HG02943 (cell line): Measurements from ENCODE around the gene CEP164.
"Not testable (repeated sequence)": the region's sequence is repeated elsewhere in the genome, so short reads cannot be mapped to it uniquely, and the experiment has no call there.

Source experiments
- ATAC-seq: cut with Tn5 transposase; IDR thresholded peaks from one replicate; pipeline ENCODE4 v1.9.1; 2021; ENCODE audit warnings: mild to moderate bottlenecking, low read depth, moderate library complexity; ENCODE audit not compliant: unreplicated experiment

The CEP164 gene

DNA sequence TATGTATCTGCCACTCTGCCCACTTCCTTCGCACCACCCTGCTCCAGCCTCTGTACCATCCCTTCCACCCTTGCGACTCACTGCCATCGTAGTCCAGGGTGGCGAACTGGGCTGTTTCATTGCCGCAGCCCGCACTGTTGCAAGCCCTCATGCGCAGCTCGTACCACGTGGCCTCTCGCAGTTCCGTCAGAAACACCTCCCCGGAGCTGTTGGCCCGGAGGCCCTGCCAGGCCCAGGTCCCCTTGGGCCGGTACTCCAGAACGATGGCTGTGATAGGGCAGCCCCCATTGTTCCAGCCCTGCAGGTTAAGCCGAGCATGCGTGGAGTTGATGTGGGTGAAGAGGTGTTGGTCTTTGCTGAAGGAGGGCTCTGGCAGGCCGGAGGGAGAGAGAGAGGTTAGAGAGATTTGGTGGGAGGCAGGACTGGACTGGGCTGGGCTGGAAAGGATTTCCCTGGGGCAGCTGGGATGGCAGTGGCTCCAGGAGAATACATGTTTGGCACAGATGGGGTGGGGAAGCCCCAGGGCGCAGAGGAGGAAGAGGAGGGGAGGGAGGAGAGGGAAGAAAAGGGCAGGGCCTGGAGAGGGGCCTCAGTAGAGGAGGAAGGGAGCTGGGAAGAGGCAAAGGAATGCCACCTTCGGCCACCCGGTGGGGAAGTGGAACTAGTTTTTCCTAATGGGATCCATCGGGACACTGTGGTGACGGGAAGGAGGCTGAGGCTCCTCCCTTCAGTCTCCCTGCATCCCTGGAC is 109.6 kb downstream of the CEP164 start:
- ATAC-seq: no peak

DNA sequence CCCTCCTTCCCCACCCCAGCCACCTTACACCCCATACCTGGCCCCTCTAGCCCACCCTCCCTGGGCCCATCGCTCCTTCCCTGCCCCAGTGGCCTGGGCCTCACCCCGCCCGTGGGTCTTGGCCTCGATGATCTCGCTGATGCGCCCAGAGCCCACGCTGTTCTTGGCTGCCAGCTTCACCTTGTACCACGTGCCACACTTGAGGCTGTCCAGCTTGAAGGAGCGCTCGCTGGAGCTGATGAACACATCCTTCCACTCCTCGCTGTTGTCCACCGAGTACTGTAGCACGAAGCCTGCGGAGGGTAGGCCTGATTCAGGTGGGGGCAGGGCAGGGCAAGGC is 110.1 kb downstream of the CEP164 start:
- ATAC-seq: no peak

DNA sequence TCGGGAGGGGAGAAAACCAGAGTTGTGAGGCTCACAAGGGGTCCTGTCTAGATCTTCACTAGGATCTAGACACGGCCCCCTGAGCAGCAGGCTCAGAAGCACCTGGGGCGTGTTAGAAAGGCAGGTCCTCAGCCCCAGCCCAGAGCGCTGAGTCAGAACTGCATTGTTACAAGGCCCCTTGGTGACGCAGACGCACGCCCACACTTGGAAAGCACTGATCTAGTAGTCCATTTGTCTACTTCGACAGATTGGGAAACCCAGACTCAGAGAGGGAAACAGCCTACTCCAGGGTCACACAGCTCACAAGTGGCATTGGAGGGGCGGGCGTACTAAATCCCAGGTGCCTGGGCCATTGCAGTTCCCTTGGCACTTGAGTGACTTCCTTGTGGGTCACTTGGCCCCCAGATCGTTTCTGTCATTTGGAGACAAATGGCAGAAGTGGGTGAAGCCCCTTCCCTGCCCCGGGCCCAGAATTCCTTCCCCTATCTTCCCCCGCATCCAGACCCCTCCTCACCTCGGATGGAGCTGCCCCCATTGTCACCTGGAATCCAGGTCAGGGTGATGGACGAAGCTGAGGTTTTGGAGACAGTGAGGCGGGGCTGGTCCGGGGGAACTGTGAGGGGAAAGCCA is 110.8 kb downstream of the CEP164 start:
- ATAC-seq: no peak

DNA sequence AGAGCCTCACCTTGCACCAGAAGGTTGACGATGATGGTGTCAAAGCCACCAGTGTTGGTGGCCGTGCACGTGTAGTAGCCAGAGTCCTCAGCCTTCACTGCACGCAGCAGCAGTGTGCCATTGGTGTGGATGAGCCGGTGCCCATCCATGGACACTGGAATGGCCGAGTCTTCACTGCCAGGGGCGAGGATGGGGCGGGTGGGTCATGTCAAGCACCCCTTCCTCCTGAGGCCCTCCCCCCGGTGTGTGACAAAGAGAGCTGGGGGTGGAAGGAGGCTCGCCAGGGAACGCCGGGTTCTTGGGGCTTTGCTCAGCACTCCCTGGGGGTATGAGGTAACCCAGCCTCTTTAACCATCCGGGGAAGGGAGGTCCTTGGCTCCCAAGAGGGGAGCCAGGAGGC is 111.6 kb downstream of the CEP164 start:
- ATAC-seq: no peak

DNA sequence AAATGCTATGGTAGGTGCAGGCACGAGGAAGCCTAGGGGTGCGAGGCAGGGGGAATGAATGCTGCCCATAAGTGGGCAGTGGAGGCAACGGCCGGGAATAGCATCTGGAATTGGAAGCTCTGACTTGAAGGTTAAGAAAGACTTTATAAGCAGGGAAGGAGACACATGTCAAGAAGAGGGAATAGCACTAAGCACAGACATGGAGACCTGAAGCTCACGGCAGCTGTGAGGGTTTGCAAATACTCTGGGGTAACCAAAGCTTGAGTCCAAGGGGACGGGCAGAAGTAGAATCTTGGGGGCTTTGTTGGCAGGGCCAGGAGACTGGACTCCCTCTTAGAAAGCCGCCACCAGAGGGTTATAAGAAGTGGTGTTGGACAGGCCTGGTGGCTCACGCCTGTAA is 112.6 kb downstream of the CEP164 start:
- no peak for ATAC-seq

DNA sequence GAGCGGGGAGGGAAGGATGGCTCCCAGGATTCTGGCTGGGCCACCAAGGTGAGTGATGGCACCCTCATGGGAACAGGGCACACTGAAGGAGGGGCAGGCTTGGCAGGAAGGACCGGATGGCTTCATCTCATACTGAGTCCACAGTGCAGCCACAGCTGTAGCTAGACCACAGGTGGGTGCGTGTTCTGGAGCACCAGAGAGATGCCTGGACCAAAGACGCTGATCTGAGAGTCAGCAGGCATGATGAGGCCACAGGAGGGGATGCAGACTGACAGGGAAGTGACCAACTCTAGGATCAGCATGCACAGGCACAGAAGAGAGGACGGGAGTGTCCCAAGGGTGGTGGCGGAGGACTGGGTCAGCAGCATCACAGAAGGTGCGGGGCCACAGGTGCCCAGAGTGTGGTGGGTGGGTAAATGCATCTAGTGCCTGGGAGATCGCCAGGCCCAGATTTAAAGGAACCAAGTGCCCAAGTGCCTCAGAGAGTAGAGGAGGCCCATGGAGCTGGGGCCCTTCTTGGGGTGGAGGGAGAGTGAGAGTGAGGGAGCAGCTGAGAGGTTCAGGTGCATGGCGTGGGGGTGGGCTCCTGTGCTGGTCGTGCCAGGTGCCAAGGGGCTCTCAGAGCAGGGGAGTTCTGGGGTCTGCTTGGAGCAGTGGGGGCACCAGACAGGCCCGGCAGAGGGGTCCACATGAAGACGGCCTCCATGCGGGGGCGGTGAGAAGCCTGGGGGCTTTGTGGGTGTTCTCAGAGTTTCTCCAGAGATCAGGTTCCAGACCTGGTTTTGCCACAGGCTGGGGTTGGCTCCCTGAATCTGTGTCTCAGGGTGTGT is 113.7 kb downstream of the CEP164 start:
- ATAC-seq: no peak

DNA sequence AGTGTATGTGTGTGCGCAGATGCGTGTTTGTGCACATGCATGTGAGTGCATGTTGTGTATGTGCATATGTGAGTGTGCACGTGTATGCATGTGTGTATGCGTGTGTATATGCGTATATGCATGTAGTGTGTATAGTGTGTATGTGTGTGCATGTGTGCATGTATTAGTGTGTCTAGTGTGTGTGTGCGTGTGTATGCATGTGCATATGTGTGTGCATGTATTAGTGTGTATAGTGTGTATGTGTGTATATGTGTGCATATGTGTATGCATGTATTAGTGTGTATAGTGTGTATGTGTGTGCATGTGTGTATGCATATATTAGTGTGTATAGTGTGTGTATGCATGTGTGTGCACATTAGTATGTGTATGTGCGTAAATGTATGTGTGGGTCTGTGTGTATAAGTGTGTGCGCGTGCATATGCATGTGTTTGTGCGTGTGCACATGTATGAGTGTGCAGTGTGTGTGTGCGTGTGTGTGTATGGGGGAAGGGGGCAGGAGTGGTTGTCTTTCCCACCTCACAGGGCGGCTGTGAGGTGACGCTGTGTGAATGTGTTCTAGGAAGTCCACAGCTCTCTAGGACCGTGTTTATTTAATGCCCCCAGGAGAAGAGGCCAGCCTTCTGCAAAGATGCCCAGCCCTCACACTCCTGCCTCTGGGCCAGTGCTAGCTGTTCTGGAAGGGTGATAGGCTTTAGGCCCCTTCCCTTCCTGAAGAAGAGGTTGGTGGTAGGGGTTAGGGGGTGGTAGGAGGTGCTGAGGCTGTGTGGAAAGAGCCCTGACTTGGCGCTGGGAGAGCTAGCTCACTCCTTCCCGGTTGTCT is 114.6 kb downstream of the CEP164 start:
- no peak for ATAC-seq

DNA sequence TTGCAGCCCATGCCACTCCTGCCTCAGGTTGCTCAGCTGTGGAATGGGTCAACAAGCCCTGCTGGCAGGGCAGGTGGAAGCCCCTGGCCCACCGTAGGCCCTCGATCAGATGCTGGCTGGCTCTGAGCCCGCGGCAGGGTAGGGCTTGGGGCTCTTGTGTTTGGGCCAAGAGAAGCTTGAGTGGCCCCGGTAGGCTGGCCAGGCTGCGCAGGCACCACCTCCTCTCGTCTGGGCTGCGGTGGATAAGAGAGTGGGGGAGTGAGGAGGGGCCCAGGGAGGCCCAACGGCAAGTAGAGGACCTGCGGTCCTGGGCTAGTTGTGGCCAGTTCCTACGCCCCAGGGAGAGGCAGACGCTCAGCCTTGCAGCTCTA is 115.2 kb downstream of the CEP164 start:
- no peak for ATAC-seq

DNA sequence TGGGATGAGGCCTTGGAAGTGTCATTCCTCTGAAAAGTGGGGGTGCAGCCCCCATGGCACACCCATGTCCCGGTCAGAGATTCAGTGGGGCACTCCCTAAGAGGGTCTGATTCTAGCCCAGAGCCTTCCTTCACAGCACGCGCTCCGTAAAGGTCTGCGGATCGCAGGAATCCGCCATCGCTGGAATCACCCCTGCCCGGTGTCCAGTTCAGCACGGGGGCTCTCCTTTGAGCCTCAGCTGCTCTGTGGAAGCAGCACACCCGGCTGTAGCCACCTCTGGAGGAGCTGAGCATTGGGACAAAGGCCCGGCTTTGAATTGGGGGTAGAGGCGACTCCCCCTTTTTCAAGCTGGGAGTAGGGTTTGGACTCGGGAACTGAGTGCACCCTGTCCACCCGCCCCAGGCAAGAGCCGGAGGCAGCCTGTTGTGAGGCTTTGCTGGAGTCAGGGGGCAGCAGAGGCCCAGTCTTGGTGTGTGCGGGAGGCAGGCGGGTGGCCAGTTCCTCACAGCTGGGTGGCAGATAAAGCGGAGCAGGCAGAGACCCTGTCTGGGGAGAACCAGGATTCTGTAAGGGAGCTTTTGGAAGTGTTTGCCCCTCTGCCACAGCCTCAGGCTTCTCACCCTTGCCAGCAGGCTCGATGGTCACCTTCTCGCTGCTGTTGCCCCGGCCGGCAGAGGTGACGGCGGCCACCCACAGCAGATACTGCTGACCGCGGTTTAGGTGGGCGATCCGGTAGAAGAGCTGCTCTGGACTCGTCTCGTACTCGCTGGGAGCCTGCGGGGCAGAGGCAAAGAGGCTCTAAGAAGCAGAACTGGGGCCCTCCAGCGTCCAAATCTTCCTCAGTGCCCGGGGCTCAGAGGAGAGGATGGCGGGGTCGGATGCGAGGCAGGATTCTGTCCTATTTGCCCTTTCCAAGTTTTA is 115.9 kb downstream of the CEP164 start:
- no peak for ATAC-seq

DNA sequence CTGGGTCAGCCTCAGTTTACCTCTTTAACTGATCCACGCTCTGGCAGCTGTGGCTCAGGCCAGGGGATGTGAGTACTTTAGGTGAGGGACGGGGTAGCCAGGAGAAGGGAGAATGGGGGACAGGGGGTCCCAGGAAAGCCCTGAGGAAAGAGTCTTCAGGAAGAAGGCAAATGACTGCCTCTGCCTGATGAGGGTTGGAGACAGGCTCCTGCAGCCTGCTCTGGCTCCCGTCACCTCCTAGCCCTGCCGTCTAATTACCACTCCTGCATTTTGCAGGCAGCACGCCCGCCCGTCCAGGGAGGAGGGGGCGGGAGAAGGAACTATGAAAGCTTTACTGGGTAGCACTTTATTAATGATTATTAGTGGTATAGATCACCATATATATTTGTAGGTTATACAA is 116.6 kb downstream of the CEP164 start:
- no peak for ATAC-seq

DNA sequence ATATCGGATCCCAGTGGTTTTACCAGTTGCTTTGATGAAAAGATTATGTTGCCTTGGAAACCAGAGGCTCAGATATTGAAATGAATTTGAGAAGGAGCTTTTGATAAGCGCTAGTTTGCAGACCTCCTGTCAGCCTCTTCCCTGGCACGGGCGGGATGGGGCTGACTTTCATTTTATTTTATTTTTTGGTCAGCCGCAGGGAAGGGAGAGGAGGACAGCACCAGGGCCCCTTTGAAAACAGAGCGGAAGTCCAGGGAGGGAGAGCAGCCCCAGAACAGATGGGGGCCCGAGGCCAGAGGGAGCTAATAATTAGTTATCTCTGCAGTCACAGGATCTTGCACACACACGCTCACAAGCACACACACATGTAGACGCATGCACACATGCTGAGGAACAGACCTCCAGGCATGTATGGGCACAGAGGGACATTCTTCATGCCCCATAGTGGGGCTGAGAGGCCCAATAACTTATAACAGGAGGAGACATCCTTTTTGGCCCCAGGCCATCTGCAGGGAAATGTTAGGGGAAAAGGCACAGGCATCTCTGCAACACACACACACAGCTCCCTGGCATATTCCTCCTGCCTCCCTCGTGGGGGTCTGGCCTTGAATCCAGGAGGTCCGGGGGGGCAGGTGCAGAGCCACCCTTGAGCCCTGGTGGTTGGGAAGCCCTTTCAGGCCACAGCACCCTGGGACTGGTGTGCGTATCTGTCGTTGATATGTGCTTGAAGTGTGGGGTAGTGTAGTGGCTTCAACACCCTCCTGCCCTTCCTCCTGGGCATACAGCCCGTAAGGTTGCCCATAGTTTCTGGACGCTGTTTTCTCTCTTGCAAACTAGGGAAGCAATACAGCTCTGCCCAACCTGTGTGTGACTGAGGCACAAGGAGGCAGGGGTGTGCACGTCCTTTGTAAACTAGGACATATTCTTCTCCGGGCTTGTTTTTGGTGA is 117.3 kb downstream of the CEP164 start:
- ATAC-seq: no peak

DNA sequence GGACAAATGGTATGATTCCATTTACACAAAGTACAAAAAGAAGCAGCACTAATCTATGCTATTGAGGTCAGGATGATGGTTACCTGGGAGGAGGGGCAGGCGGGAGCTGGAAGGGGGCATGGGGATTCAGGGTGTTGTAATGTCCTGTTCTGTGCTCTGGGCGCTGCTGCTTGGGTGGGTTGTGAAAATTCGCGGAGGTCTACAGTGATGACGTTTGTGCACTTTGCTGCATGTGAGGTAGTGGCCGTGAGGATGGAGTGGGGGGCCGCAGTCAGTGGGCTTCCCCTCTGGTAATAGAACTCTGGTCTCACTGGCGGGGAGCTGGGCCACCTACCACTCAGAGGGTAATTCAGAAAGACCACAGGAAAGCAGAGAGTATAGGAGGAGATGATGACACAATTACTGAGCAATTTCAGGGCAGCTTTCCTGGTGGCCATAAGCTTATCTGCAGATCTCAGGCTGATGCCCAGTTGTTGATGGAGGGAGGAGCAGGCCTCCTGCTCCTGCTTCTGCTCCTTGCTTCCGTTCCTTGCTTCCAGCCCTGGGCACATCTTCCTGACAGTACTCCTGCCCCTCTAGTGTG is 121.5 kb downstream of the CEP164 start:
- no peak for ATAC-seq

DNA sequence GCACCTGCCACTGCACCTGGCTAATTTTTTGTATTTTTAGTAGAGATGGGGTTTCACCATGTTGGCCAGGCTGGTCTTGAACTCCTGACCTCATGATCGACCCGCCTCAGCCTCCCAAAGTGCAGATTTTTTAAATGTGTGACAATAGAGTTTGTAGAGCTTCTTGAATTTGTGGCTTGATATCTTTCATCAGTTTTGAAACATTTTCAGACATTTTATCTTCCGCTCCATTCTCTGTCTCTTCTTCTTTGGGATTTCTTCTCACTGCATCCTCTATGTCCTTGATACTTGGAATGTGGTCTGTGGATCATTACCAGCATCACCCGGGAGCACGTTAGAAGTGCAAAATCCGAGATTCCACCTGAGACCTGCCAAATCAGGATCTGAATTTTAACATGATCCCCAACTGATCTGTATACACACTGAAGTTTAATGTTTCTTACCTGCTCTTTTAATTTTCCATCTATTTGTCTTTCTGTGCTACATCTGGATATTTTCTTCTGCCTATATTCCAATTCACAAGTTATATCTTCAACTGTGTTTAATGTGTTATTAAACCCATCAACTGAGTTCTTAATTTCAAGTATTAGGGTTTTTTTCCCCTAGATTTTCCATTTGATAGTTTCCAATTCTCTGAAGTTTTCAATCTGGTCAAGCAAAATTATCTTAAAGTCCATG is 126.4 kb downstream of the CEP164 start:
- no peak for ATAC-seq

DNA sequence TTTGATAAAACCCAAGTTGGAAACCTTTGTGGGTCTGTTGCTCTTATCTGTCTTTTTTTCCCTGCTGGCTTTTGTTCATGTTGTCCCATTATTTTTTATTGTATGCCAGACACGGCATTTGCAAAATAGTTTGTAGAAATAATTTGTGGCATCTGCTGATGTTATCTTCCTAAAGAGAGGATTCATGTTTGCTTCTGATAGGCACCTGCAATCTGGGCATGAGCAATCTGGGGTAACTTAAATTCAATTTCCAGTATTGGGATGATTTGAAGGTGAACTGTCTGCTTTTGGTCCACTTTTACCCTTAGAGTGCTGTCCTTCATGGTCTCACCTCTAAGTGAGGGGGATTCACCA is 126.9 kb downstream of the CEP164 start:
- no peak for ATAC-seq

DNA sequence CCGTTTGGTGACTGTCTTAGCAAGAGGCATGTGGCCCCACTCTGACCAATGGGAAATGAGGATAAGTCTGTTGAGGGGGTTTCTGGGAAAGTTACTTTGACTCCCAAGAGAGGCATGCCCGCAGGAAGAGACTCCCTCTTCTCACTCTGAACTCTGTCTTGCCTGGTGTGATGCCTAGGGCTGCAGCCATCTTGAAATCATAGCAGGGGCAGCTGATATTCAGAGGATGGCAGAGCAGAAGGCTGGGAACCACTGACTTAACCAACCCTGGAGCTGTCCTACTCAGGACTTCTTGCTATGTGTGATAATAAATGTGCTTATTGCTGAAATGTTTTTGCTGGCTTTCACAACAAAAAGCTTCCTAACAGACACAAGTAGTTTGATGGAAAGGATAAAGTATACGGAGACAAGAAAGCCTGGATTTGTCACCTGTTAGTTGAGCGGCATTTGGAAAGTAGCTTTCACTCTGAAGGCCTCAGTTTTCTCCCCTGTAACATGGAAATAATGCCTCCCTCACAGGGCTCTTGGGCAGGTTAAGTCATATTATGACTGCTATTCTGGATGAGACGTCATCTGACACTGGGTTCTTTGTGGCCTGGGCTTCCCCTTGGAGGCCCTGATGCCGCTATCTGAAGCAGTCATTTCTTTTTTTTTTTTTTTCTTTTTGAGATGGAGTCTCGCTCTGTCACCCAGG is 128.5 kb downstream of the CEP164 start:
- ATAC-seq: no peak

DNA sequence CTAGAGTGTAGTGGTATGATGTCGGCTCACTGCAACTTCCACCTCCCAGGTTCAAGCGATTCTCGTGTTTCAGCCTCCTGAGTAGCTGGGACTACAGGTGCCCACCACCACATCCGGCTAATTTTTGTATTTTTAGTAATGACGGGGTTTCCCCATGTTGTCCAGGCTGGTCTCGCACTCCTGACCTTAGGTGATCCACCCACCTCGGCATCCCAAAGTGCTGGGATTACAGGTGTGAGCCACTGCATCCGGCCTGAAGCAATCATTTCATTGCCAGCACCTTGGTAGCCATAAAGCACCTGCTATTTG is 129.0 kb downstream of the CEP164 start:
- ATAC-seq: not testable (repeated sequence)

DNA sequence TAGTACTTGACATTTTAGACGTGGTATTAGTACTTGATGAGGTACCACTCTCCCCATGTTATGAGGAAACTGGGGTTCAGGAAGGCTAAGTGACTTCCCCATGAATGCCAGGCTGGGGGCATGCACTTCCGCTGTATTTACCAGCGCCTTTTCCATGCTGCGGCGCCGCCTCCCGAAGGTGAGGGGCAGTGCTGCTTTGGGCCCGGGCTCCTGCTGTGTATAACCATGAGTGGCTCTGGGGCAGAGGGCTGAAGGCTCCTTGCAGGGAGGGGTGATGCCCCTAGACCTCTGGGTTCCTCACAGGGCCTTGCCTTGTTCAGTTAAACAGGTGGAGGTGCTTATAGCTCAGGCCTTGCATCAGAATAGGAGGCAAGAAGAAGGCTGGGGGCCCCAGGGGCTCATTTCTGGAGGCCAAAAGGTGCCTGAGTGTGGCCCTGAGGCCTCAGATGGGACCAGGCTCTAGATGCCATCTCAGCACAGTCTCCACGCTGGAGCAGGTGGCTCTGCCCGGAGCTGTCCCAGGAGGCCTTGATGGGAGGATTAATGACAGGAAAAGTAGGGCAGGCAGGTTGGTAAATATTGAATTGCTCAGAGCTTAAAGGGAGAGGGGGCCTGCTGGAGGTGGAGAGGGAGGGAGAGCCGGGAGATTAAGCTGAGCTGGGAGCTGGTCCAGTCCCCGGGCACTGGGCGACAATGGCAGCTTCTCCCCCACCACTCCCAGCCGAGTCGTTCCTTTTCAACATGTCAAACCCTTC is 129.6 kb downstream of the CEP164 start:
- no peak for ATAC-seq
